GM10248 (cell line): ENCODE data around the gene ELP5.

Experiments
- CTCF ChIA-PET: fragments of 300-600 bp; sonication (Branson Sonifier 250); formaldehyde crosslinking; extraction: SDS; loops from one replicate; lab custom pipeline; 2021; ENCODE audit warnings: antibody characterized with exemption; lab: Yijun Ruan, JAX
- POLR2A ChIA-PET: fragments of 350-650 bp; sonication (Branson Sonifier 250); formaldehyde crosslinking; extraction: SDS; loops from one replicate; lab custom pipeline; 2020; ENCODE audit warnings: antibody characterized with exemption; lab: Yijun Ruan, JAX
- DNase-seq: peaks from one replicate; pipeline ENCODE4 v3.0.0; 2012; ENCODE audit errors: extremely low spot score
- CTCF ChIP-seq: IDR thresholded peaks from 2 replicates; pipeline ENCODE4 v1.5.1; 2012; ENCODE audit warnings: mild to moderate bottlenecking, low read depth; ENCODE audit errors: extremely low read depth, missing control alignments, control extremely low read depth

The ELP5 gene

DNA sequence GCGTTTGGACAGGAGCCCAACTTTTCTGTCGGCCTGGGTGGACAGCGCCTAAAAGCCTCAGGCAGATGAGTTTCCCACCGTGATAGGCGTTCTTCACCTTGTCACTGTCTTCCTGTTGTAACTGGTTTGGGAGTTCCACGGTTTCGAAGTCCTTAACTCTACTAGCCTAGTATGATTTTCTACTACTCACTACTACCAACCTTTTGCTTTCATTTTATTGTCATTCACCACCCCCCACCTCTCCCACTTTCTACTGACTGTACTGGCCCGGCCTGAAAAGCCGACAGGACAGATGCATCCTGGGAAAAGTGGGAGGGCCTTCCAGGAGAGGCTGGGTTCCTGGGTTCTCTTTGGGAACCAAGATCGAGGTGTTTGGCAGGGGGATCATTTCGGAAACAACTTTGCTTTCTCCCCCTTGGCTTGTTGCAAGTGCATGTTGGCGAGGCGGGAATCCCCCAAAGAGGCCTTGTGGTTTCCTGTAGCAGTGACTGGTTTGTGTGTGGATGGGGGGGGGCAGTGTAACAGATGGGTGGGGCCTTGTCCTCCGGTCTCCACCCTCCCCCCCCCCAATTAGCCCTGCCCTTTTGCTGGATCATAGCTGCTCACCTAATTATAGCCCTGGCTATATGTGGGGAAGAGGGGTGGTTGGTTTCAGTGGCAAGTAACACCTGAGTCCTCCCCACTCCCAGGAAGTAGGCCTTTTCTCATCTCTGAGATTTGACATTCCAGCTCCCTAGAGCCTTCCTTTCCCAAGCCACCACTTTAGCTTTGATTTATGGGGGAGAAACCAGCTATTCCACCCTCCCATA is 56.8 kb downstream of the ELP5 start:
- POLR2A ChIA-PET = no interaction called here
- peak; percentile 75 for DNase-seq
- no peak for TF ChIP-seq CTCF
- CTCF ChIA-PET = interaction anchor here (0.7 to 1.6 kb wide), 5 partner anchors 12 to 252 kb away, joined by 3 to 4 read pairs (median 3); partner anchors contain the start of gene SLC2A4
